Hepatocyte (in vitro differentiated cells): ENCODE measurements around the gene MARCHF3. TPM values are rescaled to one million over a fixed set of nuclear protein-coding genes. Genes with fewer than 3 reads are reported as not detected.
"Not testable (repeated sequence)": the region's sequence is repeated elsewhere in the genome, so short reads cannot be mapped to it uniquely, and the experiment has no call there.

ENCODE experiments used
- DNase-seq: peaks from one replicate; pipeline ENCODE4 v3.0.0-alpha.2; 2016; ENCODE audit warnings: low spot score
- H2AFZ ChIP-seq: fragments of 200-600 bp; sonication (generic); 2 replicates; pipeline ENCODE4 v1.6.0; 2016; ENCODE audit warnings: antibody characterized with exemption, mild to moderate bottlenecking
- H3K27ac ChIP-seq: fragments of 200-600 bp; sonication (generic); 2 replicates; pipeline ENCODE4 v1.5.1; 2016; ENCODE audit warnings: mild to moderate bottlenecking
- H3K27me3 ChIP-seq: fragments of 200-600 bp; sonication (generic); 2 replicates; pipeline ENCODE4 v1.6.1; 2016
- H3K36me3 ChIP-seq: fragments of 200-600 bp; sonication (generic); replicated peaks from 2 replicates; pipeline ENCODE4 v1.5.1; 2016; ENCODE audit warnings: low read depth; ENCODE audit not compliant: insufficient read depth
- H3K4me1 ChIP-seq: fragments of 200-600 bp; sonication (generic); 2 replicates; pipeline ENCODE4 v1.5.1; 2016; ENCODE audit warnings: mild to moderate bottlenecking, moderate library complexity; ENCODE audit not compliant: insufficient read depth
- H3K4me2 ChIP-seq: fragments of 200-600 bp; sonication (generic); 2 replicates; pipeline ENCODE4 v1.6.0; 2016
- H3K4me3 ChIP-seq: fragments of 200-600 bp; sonication (generic); 2 replicates; pipeline ENCODE4 v1.5.1; 2016; ENCODE audit warnings: mild to moderate bottlenecking
- H3K79me2 ChIP-seq: fragments of 200-600 bp; sonication (generic); 2 replicates; pipeline ENCODE4 v1.6.0; 2017; ENCODE audit warnings: mild to moderate bottlenecking
- H3K9me2 ChIP-seq: fragments of 200-600 bp; sonication (generic); replicated peaks from 2 replicates; pipeline ENCODE4 v1.6.0; 2017; ENCODE audit warnings: mild to moderate bottlenecking; ENCODE audit not compliant: insufficient read depth
- H3K9me3 ChIP-seq: fragments of 200-600 bp; sonication (generic); 2 replicates; pipeline ENCODE4 v1.5.1; 2016; ENCODE audit warnings: low read depth, mild to moderate bottlenecking
- H4K20me1 ChIP-seq: fragments of 200-600 bp; sonication (generic); 2 replicates; pipeline ENCODE4 v1.6.0; 2016; ENCODE audit warnings: mild to moderate bottlenecking; ENCODE audit not compliant: insufficient read depth, poor library complexity, severe bottlenecking
- CTCF ChIP-seq: fragments of 200-600 bp; sonication (generic); IDR thresholded peaks from 2 replicates; pipeline ENCODE4 v1.5.1; 2016; ENCODE audit warnings: antibody characterized with exemption, mild to moderate bottlenecking; ENCODE audit not compliant: poor library complexity
- EZH2 ChIP-seq: fragments of 200-600 bp; sonication (generic); IDR thresholded peaks from 2 replicates; pipeline ENCODE4 v1.6.1; 2016; ENCODE audit warnings: antibody characterized with exemption, mild to moderate bottlenecking, borderline replicate concordance
- EZH2phosphoT487 ChIP-seq: fragments of 200-600 bp; sonication (generic); IDR thresholded peaks from one replicate; pipeline ENCODE4 v1.6.1; 2018; ENCODE audit warnings: antibody characterized with exemption, mild to moderate bottlenecking, low read depth, moderate library complexity; ENCODE audit not compliant: unreplicated experiment, severe bottlenecking
- WGBS: methylation state at CpG from one replicate; pipeline ENCODE4 v1.1.6; 2016; ENCODE audit warnings: low lambda C conversion rate; ENCODE audit errors: missing lambda C conversion rate; 5-methylcytosine and 5-hydroxymethylcytosine counted together
- polyA plus RNA-seq: library from polyadenylated mRNA; unstranded; fragments of >200 nt; fragmentation: Nextera tagmentation; extraction: Ambion mirVana; gene quantifications from 2 replicates; pipeline ENCODE4 v1.2.1, GENCODE V29; 2016
- total RNA-seq: library from RNA; depleted of rRNA; stranded (reverse); fragments of >200 nt; gene quantifications from 2 replicates; pipeline ENCODE4 v1.2.3, GENCODE V29; 2014

The MARCHF3 gene
- total and polyA plus RNA-seq, 2 experiments from 2014 or later = 9.4 to 20.4 TPM

GRCh38 chr5:127007522-127007921 is 22.8 kb downstream of the MARCHF3 start:
- Histone ChIP-seq H3K27ac (no peak overlapping the region), H3K4me3 (no peak overlapping the region), H3K9me2 (no peaks in the 10 kb centered on the region), H3K4me2 (no peak overlapping the region), H3K79me2 (no peaks in the 10 kb centered on the region), H4K20me1 (no peaks in the 10 kb centered on the region), H3K4me1 (no peaks in the 10 kb centered on the region), H3K36me3 (no peaks in the 10 kb centered on the region), H3K27me3 (no peaks in the 10 kb centered on the region), H2AFZ (no peak overlapping the region), H3K9me3 (no peaks in the 10 kb centered on the region)
- no peak for TF ChIP-seq EZH2
- no peak for TF ChIP-seq EZH2phosphoT487
- no peak for DNase-seq
- 88% methylated on average over 1 of the region's 1 CpG for WGBS

GRCh38 chr5:127006744-127007143 is 23.6 kb downstream of the MARCHF3 start:
- Histone ChIP-seq H3K27ac (no peak overlapping the region), H3K4me1 (no peaks in the 10 kb centered on the region), H3K9me3 (no peaks in the 10 kb centered on the region), H3K9me2 (no peaks in the 10 kb centered on the region), H3K4me2 (no peak overlapping the region), H3K27me3 (no peaks in the 10 kb centered on the region), H4K20me1 (no peaks in the 10 kb centered on the region), H3K79me2 (no peaks in the 10 kb centered on the region), H3K36me3 (no peaks in the 10 kb centered on the region), H3K4me3 (no peak overlapping the region), H2AFZ (no peak overlapping the region)
- TF ChIP-seq CTCF (no peak), EZH2 (no peak), EZH2phosphoT487 (no peak)
- 89% methylated on average over 5 of the region's 5 CpGs for WGBS
- no peak for DNase-seq

GRCh38 chr5:127005282-127005681 is 25.1 kb downstream of the MARCHF3 start:
- H3K36me3 ChIP-seq, H3K27ac ChIP-seq, H3K79me2 ChIP-seq, H2AFZ ChIP-seq, H3K9me2 ChIP-seq, DNase-seq, H3K27me3 ChIP-seq, H3K4me1 ChIP-seq, H3K4me3 ChIP-seq, H3K4me2 ChIP-seq, H3K9me3 ChIP-seq, H4K20me1 ChIP-seq: not testable (repeated sequence)
- 93% methylated on average over 3 of the region's 3 CpGs for WGBS

- no peaks in the 10 kb centered on the region for H4K20me1 ChIP-seq
- no peak overlapping the region for H3K4me2 ChIP-seq
- no peaks in the 10 kb centered on the region for H3K9me3 ChIP-seq
- H3K4me3 ChIP-seq = no peak overlapping the region
- no peak overlapping the region for H3K27ac ChIP-seq
- H3K4me1 ChIP-seq = no peaks in the 10 kb centered on the region
- no peaks in the 10 kb centered on the region for H3K9me2 ChIP-seq
- no peaks in the 10 kb centered on the region for H3K27me3 ChIP-seq
- no peak overlapping the region for H2AFZ ChIP-seq
- TF ChIP-seq CTCF = no peak
- no peak for TF ChIP-seq EZH2phosphoT487
- no peak for TF ChIP-seq EZH2
- no peak for DNase-seq
- WGBS = 89% methylated on average over 3 of the region's 3 CpGs
- no peaks in the 10 kb centered on the region for H3K36me3 ChIP-seq
- H3K79me2 ChIP-seq = no peaks in the 10 kb centered on the region
Observed at GRCh38 chr5:127004721-127005120, 25.6 kb downstream of the MARCHF3 start.
